HG03280 (cell line): Measurements from ENCODE around the gene CD300LD.
"Not testable (repeated sequence)": the region's sequence is repeated elsewhere in the genome, so short reads cannot be mapped to it uniquely, and the experiment has no call there.

Experiments used
- ATAC-seq: cut with Tn5 transposase; IDR thresholded peaks from one replicate; pipeline ENCODE4 v1.9.1; 2021; ENCODE audit warnings: mild to moderate bottlenecking, moderate library complexity; ENCODE audit not compliant: unreplicated experiment

CD300LD gene

DNA sequence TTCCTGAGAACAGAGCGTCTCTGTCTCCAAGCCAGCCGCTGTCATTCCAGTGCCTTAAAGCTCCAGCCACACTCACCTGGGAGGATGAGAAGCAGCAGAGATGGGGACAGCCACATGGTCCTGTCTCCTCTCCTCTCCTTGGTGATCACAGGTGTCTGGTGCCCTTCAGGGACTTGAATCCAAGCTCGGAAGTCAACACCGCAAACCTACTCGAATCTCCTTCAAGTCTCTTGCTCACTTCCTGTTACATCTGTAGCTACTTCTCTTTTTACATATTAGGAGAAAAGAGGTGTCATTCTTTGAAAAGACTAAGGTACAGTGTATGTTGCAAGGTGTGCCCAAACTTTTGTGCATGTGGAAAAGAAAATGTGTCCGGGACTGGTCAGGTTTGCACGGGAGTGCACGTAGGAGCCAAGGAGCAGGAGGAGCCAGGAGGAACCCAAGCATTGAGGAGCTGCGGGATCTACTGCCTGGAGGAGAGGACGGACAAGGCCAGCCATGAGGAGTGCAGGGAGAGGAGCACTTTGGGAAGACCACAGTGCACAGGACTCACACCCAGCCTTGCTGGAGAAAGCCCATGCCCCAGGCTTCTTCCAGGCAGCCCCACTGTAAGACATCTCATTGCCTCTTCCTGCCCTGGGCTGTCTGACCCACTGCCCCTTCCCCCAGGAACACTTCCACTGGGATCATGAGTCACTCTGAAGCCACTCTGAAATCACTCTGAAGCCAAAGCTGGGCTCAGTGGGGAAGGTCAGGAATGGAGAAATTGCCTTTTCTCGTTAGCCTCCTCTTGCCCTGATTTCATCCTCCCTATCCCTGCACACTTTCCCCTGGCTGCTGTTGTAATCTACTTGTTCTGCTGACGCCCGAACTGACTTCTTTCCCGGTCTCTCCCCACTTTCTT is at the start of gene CD300LD:
Gene CD300LD (minus strand): TSS at position 197 of the 904 bp plus-strand sequence. CDS start 81 bp downstream, at position 116.
- no peak for ATAC-seq

DNA sequence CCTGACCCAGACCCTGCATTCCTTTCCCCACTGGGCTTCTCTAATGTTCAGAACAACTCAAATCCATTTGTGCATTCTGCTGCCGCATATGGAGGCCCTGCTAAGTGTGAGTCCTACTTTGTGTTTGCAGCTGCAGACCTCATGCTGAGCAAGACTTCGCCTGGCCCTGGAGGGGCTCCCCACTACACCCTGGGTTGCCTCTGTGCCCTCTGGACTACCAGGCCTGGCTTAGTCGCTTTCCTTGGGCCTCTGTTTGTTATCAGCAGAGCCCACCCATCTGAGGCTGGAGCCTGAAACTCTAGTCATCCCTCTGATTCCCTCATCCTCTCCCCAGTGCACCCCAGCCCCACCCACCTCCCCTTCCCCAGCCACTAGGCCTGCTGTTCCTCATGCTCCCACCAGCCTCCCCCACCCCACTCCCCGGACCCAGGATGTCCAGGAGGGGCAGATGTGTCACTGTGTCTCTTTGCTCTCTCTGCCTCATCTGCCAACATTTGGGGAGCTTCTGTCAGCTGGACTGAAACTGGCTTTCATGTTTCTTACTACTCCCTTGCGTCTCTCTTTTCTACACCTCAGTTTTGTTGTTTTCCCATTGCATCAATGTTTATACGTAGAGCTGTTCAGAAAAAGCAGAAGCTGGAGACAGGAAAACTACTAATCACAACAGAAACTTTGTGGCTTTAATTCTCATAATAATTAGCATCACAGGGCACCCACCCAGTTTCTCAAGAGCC is 49.3 kb upstream of the CD300LD start:
- no peak for ATAC-seq

DNA sequence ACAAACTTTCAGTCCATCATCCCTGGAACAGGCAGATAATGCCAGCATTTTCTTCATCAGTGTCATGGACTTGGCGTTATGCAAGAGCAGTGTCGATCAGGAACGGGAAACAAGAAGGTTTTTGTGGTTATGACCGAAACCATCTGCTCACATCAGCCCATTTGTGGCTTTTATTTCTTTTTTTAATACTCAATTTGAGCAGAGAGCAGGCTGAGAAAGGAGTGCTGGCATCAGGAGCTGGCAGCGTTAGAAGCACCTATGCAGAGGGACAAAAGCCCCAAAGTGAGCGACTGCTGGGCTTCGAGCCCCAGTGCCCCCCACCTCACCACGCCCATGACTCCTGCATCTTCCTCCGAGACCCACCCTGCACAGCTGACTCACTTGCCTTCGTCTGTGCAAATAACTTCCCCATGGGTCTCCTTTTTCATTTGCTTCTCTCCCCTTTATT is 47.6 kb upstream of the CD300LD start:
- ATAC-seq: no peak

DNA sequence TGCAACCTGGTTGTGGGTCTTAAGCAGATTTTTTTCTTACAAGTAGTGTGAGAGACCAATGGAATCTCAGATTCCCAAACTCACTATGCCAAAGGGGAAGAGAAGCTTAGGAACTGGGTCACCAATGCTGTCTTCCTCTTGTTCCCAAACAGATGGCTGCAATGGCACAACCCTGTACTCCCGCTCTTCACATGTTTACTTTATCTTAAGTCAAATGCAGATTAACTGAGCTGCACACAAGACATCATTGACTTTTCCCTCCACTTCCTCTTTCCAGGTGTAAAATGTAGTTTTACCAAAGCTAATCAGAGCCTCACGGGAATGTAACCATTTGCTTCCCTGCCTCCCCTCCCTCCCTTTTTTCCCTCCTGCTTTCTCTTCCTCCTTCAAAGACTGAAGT is 45.8 kb upstream of the CD300LD start:
- no peak for ATAC-seq

DNA sequence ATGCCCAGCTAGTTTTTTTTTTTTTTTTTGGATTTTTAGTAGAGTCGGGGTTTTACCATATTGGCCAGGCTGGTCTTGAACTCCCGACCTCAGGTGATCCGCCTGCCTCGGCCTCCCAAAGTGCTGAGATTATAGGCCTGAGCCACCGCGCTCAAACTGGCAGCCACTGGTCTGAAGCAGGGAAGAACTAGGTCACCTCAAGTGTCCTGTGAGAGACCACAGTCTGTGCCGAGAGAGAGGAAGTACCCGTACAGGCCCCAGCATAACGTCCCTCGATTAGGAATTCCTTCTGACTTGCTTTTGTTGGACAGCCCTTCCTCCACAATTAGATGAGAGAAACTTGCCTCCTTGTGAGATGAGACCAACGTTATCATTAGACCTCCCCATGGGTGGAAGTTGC is 45.2 kb upstream of the CD300LD start:
- ATAC-seq: no peak

DNA sequence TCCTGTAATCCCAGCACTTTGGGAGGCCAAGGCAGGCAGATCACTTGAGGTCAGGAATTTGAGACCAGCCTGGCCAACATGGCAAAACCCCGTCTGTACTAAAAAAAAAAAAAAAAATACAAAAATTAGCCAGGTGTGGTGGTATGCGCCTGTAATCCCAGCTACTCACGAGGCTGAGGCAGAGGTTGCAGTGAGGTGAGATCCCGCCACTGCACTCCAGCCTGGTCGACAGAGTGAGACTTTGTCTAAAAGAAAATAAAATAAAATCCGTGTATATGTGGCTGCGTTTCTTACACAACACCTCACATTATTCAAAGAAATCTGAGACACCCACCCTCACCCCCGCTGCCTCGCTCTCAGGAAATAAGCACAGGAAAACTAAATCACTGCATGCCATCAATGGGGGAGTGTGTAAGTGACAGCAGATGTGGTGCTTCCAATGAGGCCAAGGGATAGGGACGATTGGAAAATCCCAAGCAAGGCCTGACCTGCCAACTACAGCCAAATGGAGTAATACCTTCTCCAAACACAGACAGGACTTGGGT is 44.5 kb upstream of the CD300LD start:
- ATAC-seq: not testable (repeated sequence)

DNA sequence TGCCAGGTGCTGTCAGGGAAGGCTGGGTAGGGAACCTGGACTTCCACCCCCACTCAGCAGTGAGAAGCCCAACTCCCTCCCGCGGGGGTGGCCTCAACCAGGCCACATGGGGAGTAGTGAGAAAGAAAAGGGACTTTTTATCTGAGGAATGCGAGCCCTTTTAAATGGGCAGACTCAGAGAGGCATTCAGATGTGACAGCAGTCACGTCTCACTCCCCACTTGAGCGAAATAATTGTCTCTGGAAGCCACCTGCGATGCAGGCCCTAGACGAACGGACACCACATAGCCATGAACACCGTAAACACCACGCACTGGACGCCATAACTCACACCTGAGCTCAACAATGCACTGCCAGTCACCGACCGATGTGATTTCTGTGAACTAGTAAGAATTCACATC is 43.3 kb upstream of the CD300LD start:
- no peak for ATAC-seq

DNA sequence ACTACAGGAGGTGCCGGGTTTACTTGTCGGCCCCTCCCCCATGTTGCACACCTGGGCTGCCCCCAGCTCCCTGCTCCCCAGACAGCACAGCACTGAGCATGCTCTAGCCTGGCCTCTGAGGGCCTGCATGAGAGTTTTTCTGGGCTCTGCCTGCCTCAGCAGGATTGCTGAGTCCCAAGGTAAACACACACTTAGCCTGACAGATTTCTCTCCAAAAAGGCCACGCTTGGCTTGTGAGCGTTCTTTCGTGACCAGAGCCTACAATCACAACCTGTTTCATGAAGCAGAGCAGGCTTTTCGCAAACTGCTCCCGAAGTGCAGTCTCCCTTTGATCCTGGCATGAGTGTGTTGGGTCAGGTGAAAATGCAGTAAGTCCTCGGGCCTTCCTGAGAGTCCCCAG is 41.2 kb upstream of the CD300LD start:
- ATAC-seq: no peak

DNA sequence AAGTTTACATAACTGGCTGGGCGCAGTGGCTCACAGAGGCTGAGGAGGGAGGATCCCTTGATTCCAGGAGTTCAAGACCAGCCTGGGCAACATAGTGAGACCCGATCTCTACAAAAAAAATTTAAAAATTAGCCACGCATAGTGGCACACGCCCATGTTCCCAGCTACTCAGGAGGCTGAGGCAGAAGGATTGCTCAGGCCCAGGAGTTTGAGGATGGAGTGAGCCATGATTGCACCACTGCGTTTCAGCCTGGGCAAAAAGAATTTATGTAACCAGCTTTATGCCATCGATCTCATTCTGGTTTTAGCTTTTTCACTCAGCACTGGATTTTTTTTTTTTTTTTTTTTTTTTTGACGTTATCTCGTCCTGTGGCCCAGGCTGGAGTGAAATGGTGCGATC is 40.5 kb upstream of the CD300LD start:
- no peak for ATAC-seq

DNA sequence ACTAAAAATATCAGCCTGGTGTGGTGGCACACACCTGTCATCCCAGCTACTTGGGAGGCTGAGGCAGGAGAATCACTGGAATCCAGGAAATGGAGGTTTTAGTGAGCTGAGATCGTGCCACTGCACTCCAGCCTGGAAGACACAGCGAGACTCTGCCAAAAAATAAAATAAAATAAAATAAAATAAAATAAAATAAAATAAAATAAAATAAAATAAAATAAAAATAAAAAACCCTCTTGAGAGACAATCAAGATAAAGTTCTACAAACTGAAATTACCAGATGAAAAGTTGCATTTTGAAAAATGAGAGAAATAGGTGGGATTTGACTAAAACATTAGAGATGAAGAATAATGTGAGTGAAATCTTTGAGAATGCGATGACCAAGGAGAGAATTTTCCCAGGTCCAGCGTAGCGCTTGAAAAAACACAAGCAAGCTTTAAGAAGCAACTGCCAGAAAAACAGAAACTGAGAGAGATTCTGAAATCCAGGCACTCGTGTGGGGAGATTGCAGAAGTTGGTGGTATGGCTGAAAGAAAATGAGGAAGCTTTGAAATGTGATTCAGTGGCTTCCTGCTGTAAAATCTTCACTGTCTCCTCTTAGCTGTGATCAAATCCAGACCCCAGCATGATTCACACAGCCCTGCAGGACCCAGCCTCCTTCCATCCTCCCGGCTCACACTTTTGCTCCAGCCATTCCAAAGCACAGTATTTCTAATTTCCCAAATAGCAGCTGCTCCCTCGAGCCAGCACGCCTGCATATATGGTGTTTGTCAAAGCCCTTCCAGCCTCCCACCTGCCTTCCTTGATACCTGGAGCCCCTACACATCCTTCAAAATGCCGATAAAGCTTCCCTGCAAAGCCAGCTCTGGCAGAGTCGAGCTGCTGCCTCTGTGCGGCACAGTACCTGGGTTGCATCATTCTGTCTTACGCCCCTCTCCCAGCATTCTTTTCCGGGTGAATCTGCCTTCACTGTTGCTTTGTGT is 39.7 kb upstream of the CD300LD start:
- no peak for ATAC-seq

DNA sequence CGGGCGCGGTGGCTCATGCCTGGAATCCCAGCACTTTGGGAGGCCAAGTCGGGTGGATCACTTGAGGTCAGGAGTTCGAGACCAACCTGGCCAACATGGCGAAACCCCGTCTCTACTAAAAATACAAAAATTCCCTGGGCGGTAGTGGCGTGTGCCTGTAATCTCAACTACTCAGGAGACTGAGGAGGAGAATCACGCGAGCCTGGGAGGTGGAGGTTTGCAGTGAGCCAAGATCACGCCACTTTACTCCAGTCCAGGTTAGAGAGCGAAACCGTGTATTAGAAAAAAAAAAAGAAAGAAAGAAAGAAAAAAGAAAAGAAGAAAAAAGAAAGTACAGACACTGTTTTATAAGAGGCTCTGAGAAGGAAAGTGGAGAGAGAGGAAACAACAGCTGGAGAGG is 38.2 kb upstream of the CD300LD start:
- not testable (repeated sequence) for ATAC-seq

DNA sequence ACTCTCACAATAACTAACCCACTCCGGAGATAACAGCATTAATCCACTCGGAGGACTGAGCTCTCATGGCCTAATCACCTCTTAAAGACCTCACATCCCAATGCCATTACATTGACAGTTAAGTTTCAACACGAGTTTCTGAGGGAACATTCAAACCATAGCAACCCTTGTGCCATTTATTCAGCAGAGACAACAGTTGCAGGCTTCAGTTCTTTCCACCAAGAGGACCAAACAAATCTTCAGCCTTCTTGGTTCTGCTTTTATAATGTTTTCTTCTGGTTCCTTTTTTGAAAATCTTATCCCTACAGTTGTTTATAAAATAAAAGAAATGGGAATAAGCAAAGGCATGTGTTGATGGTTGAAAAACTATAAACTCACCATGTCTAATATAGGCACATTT is 33.6 kb upstream of the CD300LD start:
- no peak for ATAC-seq

DNA sequence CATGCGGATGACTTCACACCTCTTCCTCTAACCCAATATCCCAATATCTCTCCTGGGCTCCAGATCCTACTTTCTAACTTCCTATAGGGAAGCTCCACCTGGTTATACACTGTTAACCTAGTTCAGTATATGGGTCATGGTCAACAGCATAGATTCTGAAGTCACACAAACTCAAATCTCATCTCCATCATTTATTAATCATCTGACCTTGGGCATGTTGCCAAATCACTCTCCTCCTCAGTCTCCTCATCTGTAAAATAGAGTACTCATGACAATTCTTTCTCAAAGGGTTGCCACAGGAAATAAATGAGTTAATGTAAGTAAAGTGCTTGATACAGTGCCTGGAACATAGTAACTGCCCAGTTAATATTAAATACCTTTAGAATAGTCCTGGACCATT is 32.0 kb upstream of the CD300LD start:
- ATAC-seq: no peak

DNA sequence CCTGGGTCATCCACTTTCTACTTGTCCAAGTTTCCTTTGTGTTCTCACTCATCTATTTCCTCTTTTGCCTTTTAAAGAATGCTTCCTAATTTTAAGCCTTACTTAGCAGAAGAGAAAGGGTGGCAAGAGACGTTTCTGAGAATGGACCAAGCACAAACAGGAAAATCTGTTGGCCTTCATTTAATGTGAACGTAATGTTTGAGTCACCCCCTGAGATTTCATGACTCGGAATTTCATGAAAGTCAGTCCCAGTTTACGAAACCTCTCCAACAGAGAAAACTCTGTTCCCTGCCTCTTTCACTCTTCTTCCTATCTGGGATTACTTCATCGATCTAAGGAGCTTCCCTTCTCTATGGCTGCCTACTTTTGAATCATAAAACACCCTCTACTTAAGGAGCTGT is 31.6 kb upstream of the CD300LD start, which contains the start of gene CD300E:
Gene CD300E (minus strand): TSS at position 46 of the 401 bp plus-strand sequence. CDS start 117 bp downstream, outside the sequence.
- ATAC-seq: no peak

DNA sequence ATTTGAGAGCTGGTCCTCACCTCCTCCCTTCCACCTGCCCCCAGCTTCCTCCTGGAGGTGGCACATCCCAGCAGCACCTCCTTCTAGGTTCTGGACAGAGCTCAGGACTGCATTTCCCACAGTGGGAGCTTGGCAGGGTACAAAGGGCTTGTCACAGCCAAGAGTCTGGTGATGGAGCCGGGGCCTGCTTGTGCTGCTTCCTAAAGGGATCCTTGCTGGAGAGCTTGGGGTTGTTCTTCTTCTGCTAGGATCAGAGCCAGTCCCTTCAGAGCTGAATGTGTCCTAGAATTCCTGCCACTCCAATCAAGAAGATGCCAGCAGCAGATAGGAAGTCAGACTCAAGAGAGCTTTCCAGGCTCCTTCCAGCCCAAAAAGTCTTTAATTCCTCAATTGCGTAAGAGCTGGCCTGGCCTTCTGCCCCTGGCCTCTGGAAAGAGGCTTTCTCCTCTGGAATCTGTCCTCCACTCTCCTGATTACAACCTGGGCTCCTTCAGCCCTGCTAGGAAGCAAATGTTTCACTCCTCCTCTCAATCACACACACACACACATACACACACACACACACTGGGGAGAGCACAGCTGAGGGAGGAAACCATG is 27.1 kb upstream of the CD300LD start:
- no peak for ATAC-seq

DNA sequence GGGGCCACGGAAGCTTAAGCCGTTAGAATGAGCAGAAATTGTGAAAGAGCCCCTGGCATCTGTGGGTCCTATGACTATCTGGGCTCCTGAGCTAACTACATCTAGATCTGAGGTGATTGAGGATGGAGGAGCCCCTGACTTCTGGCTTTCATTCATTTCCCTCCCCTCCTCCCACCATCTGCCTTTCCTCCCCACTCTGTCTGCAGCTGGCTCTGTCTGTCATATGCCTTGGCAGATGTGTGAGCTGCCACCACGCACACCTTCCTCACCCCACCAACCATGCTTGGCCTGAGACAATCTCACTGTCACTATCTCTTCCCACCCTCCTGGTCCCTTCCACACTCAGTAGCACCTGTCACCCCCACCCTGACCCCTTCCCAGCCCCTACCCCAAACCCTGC is 26.4 kb upstream of the CD300LD start:
- no peak for ATAC-seq

DNA sequence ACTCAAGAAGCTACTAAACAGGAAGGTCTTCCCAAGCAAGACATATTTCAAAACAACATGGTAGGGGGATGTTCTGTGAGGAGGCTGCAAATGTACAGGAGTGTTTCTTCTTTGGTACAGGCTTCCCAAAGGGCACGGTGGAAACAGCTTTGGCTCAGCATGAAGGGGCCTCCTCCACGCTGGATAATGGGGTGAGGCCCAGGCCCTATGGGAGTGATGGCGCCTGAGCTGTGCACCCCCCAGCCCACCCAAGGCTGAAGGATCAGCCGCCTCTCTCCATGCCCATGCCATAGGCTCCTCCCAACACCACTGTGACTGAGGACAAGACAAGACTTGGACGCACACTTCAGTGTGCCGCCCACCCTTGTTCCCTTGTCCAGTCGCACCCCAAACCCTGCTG is 24.6 kb upstream of the CD300LD start:
- no peak for ATAC-seq

DNA sequence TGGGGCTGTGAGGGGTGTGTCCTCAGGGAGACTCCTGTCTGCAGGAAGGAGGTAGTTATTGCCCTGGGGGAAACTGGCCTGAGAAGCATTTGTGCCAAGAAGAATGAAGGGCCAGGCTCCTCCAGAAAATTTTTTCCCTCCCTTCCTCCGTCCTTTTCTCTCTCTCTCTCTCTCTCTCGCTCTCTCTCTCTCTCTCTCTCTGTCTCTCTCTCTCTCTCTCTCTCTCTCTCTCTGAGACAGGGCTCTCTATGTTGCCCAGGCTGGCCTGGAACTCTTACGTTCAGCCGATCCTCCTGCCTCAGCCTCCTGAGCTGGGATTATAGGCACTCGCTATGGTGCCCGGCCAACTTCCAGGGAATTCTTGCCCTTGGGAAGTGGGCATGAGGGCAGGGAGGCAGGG is 20.0 kb upstream of the CD300LD start:
- no peak for ATAC-seq

DNA sequence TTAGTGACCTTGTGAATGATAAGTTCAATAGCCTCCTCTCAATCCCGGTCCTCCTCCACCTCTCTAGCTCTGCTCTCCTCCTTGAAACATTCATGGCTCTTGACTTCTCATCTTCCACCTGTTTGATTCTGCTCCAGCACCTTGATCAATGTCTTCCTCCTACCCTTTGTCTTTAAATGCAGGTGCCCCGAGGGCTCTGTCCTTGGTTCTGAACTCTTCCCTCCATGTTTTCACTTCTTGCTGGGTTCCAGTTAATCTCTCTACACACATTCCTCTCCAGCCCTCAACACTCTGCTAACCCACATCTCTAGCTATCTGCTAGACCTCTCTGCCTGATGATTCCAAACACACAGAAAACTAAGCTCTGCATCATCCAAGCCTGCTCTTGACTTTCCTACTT is 18.0 kb upstream of the CD300LD start:
- no peak for ATAC-seq

DNA sequence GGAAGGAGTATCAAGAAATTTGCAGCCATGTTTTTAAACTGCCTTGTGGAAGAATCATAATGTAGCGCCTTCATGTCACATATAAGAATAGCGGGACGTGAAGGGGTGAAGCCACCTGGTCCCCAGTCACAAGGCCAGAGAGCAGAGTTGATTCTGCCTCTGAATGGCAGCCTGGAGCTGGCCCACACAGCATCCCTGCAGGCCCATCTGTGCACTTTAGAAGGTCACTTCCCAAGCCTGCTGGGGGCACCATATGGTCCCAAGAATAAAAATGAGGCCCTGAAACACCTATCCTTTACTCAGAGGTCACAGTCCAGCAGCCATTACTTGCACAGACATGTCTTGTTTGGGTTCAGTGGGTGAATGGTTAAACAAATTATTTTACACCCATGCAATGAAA is 16.4 kb upstream of the CD300LD start:
- ATAC-seq: no peak
